Vagina (tissue), 2 donors: ENCODE measurements around the gene ALOX12.

Source experiments
- CTCF ChIP-seq, 3 experiments: fragments of 450-650 bp in 2 of 3; fragments of 200-600 bp in 1 of 3; sonication (generic) in 1 of 3; IDR thresholded peaks; one replicate each; pipeline ENCODE4 v1.5.1; 2017 to 2019; ENCODE audit warnings: antibody characterized with exemption in 3 of 3, mild to moderate bottlenecking in 2 of 3, moderate library complexity in 2 of 3
- POLR2A ChIP-seq, 2 donors: fragments of 450-650 bp; IDR thresholded peaks; one replicate each; pipeline ENCODE4 v1.6.1; 2017; ENCODE audit warnings: antibody characterized with exemption in 2 of 2, mild to moderate bottlenecking in 2 of 2, moderate library complexity in 2 of 2
- POLR2AphosphoS5 ChIP-seq, 2 donors: sonication (generic); formaldehyde crosslinking; IDR thresholded peaks; one replicate each; pipeline ENCODE4 v1.9.0; 2017; ENCODE audit warnings: antibody characterized with exemption in 2 of 2, mild to moderate bottlenecking in 2 of 2, low read depth in 1 of 2; ENCODE audit not compliant: insufficient read depth in 1 of 2

GRCh38 chr17:7016418-7016817 lies 20.6 kb downstream of the ALOX12 start:
- no peak for TF ChIP-seq POLR2A (IDR thresholded peaks at IDR 0.05)
- TF ChIP-seq CTCF (IDR thresholded peaks at IDR 0.05), result no peak
- no peak for TF ChIP-seq POLR2AphosphoS5 (IDR thresholded peaks at IDR 0.05; ENCODE audit: insufficient read depth in 1 of 2, low read depth in 1 of 2)
